HG02623 (cell line): Measurements from ENCODE around the gene SYCP1.
"Not testable (repeated sequence)": the region's sequence is repeated elsewhere in the genome, so short reads cannot be mapped to it uniquely, and the experiment has no call there.

ENCODE experiments used
- ATAC-seq: cut with Tn5 transposase; IDR thresholded peaks from one replicate; pipeline ENCODE4 v1.9.1; 2021; ENCODE audit warnings: moderate library complexity; ENCODE audit not compliant: unreplicated experiment

SYCP1 gene

DNA sequence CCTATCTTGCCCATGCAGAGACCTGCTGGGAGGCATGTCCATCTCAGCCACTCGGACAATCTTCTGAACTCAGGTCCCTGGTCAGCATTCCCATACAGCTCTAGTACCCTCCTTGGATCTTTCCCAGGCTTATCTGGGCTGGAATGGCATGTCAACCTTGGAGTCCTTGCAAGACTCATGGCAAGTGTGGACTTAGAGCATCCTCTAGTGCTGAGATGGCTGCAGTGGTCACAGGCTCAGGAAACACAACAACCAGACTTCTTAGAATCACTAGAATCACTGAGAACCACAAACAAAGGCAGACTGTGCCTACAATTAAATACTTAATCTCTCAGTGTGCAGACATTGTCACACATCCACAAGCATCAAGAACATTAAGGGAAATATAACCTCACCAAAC is 101.9 kb downstream of the SYCP1 start:
- ATAC-seq, result no peak

DNA sequence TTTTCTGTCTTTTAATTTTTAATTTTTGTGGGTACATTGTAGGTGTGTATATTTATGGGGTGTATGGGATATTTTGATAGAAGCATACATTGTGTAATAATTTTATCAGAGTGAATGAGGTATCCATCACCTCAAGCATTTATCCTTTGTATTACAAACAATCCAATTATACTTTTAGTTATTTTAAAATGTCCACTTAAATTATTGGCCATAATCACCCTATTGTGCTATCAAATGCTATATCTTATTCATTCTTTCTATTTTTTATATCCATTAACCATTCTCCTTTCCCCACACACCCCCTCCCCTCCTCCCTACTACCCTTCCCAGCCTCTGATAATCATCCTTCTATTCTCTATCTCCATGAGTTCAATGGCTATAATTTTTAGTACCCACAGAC is 104.8 kb downstream of the SYCP1 start:
- ATAC-seq, result no peak

DNA sequence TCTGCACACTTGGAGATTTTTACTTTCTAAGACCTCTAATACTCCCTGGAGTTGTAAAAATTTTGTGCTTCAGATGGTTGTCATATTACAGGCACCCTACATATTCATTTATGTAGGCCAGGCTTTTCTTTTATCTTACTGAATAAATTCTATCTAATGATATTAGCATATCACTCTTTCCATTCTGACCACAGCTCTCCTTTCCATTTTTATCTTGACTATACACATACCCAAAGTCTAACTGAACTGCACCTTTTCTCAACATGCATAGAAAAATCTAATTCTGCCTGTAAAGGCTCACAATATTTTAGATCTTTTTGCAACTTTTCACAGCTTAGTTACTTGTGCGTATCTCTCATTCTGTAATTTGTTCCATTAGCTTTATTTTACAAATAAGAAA is 122.2 kb downstream of the SYCP1 start:
- no peak for ATAC-seq

DNA sequence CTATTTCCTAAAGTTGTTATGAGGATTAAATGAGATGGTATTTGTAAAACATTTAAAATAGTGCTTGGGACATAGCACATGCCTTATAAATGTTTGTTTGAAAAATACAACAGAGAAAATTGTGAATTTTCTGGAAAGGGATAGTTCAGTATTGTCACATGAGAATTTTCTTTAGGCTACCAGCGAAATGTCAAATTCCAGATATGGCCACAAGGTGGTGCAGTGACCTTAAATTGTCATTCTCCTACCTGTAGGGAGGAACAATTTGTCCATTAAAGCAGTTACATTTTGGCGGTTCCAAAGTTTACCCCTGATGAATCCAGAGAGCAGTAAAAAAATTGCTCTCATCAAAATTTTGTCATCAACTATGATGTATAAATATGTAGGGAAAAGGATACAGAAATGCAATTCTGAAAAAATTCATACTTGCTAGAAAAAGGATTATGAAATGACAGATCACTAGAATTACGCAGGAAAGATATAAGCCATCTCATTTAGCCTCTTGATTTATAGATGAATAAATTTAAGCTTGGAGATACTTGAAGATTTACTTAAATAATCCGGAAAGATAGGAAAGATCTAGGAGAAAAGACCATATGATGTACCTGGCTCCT is 124.7 kb downstream of the SYCP1 start:
- no peak for ATAC-seq

DNA sequence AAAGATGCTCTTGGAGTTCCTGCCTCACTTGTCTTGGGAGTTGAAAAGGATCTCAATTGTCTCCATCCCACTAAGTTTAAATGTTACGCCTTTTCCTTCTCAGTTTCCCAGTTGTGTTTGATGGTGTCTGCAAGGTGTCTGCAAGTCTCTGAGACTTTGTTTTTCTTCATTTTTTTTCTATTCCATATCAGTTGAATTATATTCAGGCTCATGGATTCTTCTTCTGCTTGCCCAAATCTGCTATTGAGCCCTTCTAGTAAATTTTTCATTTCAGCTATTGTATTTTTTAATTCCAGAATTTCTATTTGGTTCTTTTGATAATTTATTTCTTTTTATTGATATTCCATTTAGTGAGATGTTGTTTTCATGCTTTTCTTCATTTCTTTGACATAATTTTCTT is 127.6 kb downstream of the SYCP1 start:
- ATAC-seq, result no peak

DNA sequence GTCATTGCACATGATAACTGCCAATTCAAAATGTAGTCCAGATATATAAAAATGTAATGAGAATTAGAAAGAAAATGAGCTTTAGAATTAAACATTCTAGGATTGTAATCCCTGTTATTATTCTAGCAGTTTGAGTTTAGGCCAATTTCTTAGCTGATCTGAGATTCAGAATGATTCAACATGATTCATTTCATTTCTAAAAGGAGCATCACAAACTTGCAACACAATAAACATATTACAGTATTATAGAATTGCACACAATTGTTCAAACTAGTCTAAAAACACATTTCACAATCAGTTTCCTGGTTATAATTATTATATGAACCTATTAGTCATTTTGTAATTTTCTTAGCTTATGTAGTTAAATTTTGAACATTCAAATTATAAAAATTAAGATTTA is 131.6 kb downstream of the SYCP1 start:
- no peak for ATAC-seq

DNA sequence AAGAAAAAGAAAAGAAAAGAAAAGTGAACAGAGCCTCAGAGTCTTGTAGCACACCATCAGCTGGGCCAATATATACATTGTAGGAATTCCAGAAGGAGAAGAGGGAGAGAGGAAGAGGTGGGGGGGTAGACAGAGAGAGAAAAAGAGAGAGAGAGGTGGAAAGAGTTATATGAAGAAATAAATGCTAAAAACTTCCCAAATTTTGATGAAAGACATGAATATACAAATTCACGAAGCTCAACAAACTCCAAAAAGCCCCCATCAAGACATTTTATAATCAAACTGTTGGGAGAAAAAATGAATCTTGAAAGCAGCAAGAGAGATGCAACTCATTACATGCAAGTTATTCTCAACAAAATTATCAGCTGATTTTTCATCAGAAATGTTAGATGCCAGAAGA is 133.4 kb downstream of the SYCP1 start:
- ATAC-seq, result no peak

DNA sequence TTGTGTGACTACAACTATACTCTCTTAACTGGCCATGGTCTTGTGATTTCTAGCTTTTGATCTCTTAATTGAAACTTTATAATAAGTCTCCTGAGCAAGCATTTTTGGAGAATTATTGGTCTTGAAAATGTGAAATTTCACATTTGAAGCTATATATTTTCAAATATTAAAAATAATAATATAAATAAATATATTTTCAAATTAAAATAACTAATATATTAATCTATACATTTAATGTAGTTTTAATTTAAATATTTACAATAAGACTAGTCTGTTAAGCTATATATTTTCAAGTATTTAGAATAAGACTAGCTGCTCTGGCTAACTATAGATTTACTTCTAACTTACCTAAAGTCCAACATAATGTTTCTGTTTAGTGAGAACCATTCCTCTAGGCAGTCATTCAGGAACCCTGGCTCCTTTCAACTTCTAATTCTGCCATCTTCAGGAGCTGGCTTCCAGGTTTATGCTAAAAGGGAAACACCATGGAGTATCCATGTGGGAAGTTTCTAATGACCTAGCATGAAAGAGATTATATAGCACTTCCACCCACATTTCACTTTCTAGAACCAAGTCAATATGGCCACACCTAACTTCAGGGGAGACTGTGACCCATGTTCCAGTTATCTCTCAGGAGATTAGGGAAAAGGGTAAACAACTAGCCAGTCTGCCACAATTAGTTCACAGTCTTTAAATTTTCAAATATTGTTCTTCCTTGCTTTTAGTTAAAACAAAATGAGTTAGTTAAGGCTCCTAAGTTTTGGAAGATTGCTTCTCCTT is 143.0 kb downstream of the SYCP1 start:
- ATAC-seq, result no peak

DNA sequence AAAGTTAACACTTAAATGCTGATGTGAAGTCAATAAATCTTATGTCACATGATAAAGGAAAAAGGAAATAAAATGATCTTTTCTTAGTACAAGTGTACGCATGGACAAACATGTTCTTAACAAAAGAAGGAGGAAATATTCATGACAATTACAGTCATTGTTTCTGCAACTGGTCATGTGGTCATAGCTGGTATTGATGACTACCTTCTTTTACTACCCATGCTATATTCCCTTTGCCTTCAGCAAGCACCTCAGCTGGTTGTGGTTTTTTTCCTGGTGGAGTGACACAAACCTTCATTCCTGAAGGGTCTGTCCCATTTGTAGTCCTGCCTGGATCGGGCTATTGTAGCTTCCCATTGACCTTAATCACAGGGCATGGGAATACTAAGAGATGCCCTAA is 151.5 kb downstream of the SYCP1 start:
- no peak for ATAC-seq

DNA sequence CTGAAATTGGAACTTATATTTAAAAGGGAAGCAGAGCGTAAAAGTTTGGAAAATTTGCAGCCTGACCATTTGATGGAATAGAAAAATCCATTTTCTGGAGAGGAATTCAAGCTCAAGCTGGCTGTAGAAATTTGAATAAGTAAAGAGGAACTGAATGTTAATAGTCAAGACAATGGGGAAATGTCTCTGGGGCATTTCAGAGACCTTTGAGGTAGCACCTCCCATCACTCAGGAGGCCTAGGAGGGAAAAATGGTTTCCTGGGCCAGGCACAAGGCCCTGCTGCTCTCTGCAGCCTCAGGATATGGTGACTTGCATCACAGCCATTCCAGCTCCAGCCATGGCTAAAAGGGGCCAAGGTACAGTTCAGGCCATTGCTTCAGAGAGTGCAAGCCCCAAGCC is 157.3 kb downstream of the SYCP1 start:
- no peak for ATAC-seq

DNA sequence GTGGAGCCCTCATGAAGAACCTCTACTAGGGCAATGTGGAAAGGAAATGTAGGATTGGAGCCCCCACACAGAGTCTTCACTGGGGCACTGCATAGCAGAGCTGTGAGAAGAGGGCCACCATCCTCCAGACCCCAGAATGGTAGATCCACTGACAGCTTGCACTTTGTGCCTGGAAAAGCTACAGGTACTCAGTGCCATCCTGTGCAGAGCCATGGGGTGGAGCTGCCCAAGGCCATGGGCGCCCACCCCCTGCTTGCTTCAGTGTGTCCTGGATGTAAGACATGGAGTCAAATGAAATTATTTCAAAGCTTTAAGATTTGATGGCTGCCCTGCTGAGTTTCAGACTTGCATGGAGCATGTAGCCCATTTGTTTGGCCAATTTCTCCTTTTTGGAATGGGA is 157.8 kb downstream of the SYCP1 start:
- ATAC-seq, result no peak

DNA sequence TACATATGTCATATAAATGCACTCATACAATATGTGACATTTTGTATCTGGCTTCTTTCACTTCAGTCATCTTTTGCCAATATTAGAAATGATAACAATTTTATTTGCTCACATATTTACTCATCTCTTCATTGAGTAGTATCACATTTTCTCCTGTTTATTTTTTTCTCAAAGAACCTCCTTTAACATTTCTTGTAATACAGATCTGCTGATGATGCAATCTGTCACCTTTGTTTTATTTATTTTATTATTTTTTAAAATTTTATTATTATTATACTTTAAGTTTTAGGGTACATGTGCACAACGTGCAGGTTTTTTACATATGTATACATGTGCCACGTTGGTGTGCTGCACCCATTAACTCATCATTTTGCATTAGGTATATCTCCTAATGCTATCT is 159.1 kb downstream of the SYCP1 start:
- ATAC-seq, result no peak

DNA sequence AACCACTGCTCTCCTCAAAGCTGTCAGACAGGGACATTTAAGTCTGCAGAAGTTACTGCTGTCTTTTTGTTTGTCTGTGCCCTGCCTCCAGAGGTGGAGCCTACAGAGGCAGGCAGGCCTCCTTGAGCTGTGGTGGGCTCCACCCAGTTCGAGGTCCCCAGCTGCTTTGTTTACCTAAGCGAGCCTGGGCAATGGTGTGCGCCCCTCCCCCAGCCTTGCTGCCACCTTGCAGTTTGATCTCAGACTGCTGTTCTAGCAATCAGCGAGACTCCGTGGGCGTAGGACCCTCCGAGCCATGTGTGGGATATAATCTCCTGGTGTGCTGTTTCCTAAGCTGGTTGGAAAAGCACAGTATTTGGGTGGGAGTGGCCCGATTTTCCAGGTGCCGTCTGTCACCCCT is 164.9 kb downstream of the SYCP1 start:
- ATAC-seq, result not testable (repeated sequence)

DNA sequence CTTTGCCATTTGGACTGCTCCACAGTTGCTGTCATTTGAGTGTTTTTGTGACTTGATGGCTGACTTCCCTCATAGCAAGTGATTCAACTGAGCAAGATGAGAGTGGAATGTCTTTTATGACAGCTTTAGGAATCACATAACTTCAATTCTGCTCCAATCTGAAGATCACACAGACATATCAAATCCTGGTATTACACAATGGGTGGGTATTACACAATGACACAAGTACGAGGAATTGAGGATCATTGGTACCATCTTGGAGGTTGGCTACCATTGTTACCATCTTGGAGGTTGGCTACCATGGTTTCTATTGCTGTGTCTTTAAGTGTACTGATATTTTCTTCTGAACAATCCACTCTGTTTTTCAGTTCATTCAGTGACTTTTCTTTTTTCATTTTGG is 166.5 kb downstream of the SYCP1 start:
- no peak for ATAC-seq

DNA sequence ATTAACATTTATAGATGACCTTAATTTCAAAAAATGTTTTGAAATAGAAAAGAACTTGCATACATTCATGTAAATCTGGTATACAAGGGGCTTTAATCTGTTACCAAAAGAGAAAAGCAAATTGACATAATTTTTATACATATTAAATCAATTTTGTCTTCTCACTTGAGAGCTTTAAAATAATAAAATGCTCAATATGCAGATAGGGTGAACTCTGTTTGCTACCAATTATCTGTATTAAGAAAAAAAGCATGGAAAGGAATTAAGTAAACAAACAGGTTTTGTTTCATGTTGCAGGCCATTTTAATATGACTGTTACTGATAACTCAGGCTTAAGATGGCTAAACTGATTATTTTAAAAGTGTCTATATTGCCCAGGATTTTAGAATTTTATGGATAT is 168.9 kb downstream of the SYCP1 start:
- ATAC-seq, result no peak

DNA sequence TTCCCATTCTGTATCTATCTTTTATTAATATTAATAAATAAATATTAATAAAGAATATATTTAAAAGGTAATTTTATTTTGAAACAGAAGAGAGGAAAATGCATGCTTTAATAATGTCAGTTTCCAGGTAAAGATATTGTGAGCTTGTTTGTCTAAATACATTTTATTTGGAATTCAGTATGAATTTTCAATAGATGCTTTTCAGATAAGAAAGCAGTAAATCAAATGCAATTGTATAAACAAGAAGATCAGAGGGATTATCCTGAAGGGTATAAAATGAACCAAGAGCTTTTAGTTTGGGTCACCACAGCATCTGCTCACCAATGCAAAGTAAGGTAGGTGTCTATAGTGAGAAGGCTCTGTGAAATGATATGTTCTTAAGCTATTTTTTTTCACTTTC is 174.9 kb downstream of the SYCP1 start, which contains the start of gene TSHB:
Gene TSHB (plus strand): TSS at position 301 of the 400 bp plus-strand sequence. CDS start 3,537 bp downstream, outside the sequence.
- no peak for ATAC-seq

DNA sequence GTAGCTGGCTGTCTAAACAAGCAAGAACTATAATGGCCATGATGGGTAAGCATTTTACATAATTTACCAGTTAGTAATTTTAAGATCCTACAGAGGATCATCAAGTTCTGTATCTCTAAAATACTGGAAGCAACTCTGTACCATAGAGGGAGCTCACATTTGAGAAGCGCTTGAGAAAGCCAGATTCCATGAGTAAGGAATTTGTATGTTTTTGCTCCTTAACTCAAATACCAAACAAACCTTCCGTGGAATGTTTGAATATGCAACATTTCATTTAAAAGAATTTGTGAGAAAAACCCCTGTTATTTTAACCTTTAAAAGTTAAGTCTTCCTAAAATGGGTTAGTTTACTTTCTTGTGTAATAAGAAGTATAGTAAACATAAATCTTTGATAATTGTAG is 176.9 kb downstream of the SYCP1 start:
- no peak for ATAC-seq

DNA sequence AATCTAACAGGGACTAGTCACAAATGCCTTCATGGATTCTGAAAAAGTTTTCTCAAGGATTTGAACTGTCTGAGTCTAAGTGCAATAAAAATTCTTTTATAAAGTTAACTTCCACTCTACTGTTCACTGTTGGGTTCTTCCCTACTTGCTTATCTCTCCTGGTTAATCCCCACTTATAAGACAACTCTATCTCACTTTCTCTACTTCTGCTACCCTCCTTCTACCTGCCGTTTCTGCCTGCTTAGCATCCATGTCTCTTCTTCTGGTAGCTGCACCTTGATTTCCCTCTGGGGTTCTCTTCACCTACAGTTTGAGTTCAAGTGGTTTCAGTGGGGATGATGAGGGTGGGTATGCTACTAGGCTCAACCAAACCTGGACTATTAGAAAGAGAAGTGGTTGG is 181.0 kb downstream of the SYCP1 start:
- no peak for ATAC-seq

DNA sequence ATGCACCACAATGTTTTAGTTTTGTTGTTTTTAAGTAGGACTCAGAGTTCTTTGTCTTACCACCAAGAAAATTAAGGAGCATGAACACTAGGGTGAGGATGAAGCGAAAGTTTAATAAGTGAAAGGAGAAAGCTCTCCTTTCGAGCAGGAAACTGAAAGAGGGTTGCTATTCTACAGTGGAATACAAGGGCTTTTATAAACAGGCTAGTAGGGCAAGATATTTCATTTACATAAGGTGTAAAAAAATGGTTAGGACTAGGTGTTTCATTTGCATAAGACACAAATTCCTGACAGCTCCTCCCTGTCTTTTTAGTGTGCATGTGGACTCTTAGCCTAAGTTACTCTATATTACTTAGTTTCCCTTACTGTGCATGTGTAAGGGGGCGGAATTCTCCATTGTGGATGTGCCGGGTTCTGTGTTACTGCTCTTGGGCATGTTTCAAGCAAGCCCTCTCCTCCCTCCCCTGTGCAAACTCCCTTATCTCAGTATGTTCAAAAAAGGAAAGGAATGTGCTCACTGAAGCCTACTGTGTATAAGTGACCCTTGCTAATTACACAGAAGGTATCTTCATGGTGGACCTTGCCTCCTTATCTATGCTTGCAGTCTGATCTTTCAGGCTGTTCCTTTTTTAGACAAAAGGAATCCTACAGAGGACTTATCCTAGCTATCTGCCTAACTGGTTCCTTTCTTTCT is 182.3 kb downstream of the SYCP1 start:
- no peak for ATAC-seq

DNA sequence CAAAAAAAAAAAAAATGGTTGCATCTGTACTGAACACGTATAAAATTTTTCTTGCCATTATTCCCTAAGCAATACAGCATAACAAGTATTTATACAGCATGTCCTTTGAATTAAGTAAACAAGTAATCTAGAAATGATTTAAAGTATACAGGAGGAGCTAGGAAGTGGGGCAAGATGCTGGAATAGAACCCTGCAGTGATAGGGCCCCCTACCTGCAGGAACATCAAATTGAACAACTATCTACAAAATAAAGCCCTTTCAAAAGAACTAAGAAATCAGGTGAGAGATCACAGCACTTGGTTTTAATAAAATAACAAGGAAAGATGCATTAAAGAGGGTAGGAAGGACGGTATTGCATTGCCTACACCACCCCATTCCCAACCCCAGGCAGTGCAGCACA is 185.8 kb downstream of the SYCP1 start:
- no peak for ATAC-seq

DNA sequence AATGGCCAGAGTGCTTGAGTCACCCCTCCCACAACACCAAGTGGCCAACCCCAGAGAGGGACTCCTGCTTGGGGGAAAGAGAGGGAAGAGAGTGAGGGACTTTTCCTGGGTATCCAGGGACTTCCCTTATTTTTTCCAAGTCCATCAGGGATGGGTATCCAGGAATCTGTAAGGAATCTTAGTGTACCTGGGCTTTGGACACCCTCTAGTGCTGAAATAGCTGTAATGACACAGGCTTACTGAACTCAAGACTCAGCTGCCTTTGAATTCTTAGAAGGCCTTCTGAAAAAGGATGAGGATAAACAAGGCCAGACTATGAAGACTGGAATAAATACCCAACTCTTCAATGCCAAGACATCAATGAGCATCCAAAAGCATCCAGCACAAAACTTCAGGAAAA is 187.0 kb downstream of the SYCP1 start:
- ATAC-seq, result no peak
